DOHH2 (cell line): Measurements from ENCODE around the gene GNPDA1.

Source experiments
- EZH2phosphoT487 ChIP-seq: fragments of 200-600 bp; sonication (generic); IDR thresholded peaks from 2 replicates; pipeline ENCODE4 v1.6.1; 2017; ENCODE audit warnings: borderline replicate concordance, mild to moderate bottlenecking, antibody characterized with exemption, low read length, moderate library complexity, mixed read lengths
- TF ChIP-seq, protein P1 (sequence below): fragments of 200-600 bp; sonication (generic); IDR thresholded peaks from one replicate; pipeline ENCODE4 v1.5.1; 2014; ENCODE audit warnings: antibody characterized with exemption, mild to moderate bottlenecking, low read depth, low read length; ENCODE audit not compliant: poor library complexity, severe bottlenecking

DNA sequence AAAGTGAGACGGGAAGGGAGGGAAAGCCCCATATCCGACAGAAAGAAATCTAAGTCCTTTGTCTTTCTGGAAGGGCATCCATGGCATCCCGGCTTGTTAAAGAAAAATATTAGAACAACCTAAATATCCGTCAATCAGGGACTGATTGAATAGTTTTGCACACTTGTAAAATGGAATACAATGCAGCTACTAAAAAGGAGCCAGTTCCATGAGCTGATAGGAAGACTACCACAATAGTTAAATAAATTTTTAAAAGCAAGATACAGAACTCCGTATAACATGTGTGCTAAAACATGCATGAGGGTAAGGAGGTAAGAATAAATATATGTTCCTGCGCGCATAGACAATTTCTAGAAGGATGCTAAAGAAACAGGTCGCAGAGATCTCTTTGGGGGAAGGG lies 12.8 kb upstream of the GNPDA1 start:
- TF ChIP-seq, protein P1, sequence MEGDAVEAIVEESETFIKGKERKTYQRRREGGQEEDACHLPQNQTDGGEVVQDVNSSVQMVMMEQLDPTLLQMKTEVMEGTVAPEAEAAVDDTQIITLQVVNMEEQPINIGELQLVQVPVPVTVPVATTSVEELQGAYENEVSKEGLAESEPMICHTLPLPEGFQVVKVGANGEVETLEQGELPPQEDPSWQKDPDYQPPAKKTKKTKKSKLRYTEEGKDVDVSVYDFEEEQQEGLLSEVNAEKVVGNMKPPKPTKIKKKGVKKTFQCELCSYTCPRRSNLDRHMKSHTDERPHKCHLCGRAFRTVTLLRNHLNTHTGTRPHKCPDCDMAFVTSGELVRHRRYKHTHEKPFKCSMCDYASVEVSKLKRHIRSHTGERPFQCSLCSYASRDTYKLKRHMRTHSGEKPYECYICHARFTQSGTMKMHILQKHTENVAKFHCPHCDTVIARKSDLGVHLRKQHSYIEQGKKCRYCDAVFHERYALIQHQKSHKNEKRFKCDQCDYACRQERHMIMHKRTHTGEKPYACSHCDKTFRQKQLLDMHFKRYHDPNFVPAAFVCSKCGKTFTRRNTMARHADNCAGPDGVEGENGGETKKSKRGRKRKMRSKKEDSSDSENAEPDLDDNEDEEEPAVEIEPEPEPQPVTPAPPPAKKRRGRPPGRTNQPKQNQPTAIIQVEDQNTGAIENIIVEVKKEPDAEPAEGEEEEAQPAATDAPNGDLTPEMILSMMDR: no peak
- no peak for TF ChIP-seq EZH2phosphoT487
